Gastrocnemius medialis (tissue), 4 donors: ENCODE data around the gene GALNT7. TPM values are rescaled to one million over a fixed set of nuclear protein-coding genes. Genes with fewer than 3 reads are reported as not detected.

Source experiments
- ATAC-seq, 2 donors: fragments of 150-250 bp; one replicate each; pipeline ENCODE4 v1.9.1; 2016
- DNase-seq, 2 donors: peaks; one replicate each; pipeline ENCODE4 v3.0.0-alpha.2; 2019
- H3K27ac ChIP-seq, 4 donors: fragments of 200-600 bp; sonication (generic); 1 replicate in 1 of 4; 2 replicates in 3 of 4; pipeline ENCODE4 v1.5.1; 2016 to 2018; ENCODE audit warnings: mild to moderate bottlenecking in 2 of 4, moderate library complexity in 1 of 4
- H3K27me3 ChIP-seq, 3 donors: fragments of 200-600 bp; sonication (generic) in 2 of 3; 1 replicate in 1 of 3; 2 replicates in 2 of 3; pipeline versions ENCODE4 v1.5.1 to v1.6.0; 2016 to 2019; ENCODE audit warnings: mild to moderate bottlenecking in 1 of 3, moderate library complexity in 1 of 3
- H3K36me3 ChIP-seq, 2 donors: fragments of 200-600 bp; sonication (generic) in 1 of 2; one replicate each; pipeline ENCODE4 v1.5.1; 2017 to 2018
- H3K4me1 ChIP-seq, 2 donors: fragments of 200-600 bp; sonication (generic) in 1 of 2; one replicate each; pipeline ENCODE4 v1.5.1; 2016 to 2017; ENCODE audit warnings: mild to moderate bottlenecking in 2 of 2
- H3K4me3 ChIP-seq, 4 donors: fragments of 200-600 bp; sonication (generic) in 3 of 4; 1 replicate in 1 of 4; 2 replicates in 3 of 4; pipeline ENCODE4 v1.5.1; 2016 to 2019; ENCODE audit warnings: mild to moderate bottlenecking in 2 of 4
- H3K9me3 ChIP-seq, 3 donors: fragments of 200-600 bp; sonication (generic) in 2 of 3; 1 replicate in 1 of 3; 2 replicates in 2 of 3; pipeline ENCODE4 v1.5.1; 2016 to 2019
- POLR2A ChIP-seq, 2 donors: fragments of 450-650 bp; IDR thresholded peaks; one replicate each; pipeline ENCODE4 v1.6.1; 2017; ENCODE audit warnings: antibody characterized with exemption in 2 of 2, mild to moderate bottlenecking in 2 of 2, moderate library complexity in 2 of 2
- in situ Hi-C, 4 donors: fragments of 200-750 bp; cut with MboI; loops; one replicate each; pipeline versions ENCODE4 v1.15.0 to v1.8.0; 2017; ENCODE audit warnings: low sequenced_read_pairs in 4 of 4
- intact Hi-C: fragments of 100-400 bp; cut with DNase I; formaldehyde crosslinking; loops from one replicate; pipeline ENCODE4 v1.15.1; 2023; ENCODE audit warnings: low total_unique reads
- total RNA-seq, 4 donors: library from RNA; depleted of rRNA; stranded (reverse); fragments of >200 nt; gene quantifications; one replicate each; pipeline versions ENCODE4 v1.1.0 to v1.2.3, GENCODE V29; 2016
- TF ChIP-seq, protein P1 (sequence below), 5 experiments: fragments of 450-650 bp in 3 of 5; fragments of 200-600 bp in 2 of 5; sonication (generic) in 2 of 5; IDR thresholded peaks in 4 of 5; conservative IDR thresholded peaks in 1 of 5; 1 replicate in 4 of 5; 2 replicates in 1 of 5; pipeline ENCODE4 v1.5.1; 2016 to 2019; ENCODE audit warnings: antibody characterized with exemption in 5 of 5, mild to moderate bottlenecking in 3 of 5, moderate library complexity in 3 of 5

Gene GALNT7
- total RNA-seq, 4 donors from 2014 or later, result 0.91 to 2.8 (median 1.1) TPM

DNA sequence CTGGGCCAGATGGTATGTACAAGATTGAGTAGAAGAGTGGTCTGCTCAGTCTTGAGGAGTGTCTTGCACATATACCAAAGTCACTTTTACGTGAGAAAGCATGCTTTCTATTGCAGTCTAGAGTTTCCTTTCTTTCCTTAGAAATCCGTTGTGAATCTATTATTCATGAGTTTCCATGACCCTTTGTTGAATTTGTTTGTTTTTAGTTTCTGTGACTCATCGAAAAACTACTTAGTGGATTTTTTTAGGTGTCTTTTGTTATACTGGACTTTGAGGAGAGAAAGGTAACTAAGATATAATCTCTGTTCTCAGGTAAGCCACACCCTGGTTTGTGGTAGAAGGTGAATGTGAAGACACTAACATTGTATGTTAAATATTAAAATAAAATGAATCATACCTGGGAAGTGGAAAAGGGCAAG lies 23.0 kb downstream of the GALNT7 start:
- in situ Hi-C loops (no loop called here), intact Hi-C loops (no loop called here)
- Histone ChIP-seq H3K27me3 (no peaks in the 10 kb centered on the region), H3K4me3 (no peak overlapping the region), H3K36me3 (no peaks in the 10 kb centered on the region), H3K9me3 (no peaks in the 10 kb centered on the region), H3K4me1 (no peaks in the 10 kb centered on the region), H3K27ac (no peak overlapping the region)
- TF ChIP-seq, protein P1, sequence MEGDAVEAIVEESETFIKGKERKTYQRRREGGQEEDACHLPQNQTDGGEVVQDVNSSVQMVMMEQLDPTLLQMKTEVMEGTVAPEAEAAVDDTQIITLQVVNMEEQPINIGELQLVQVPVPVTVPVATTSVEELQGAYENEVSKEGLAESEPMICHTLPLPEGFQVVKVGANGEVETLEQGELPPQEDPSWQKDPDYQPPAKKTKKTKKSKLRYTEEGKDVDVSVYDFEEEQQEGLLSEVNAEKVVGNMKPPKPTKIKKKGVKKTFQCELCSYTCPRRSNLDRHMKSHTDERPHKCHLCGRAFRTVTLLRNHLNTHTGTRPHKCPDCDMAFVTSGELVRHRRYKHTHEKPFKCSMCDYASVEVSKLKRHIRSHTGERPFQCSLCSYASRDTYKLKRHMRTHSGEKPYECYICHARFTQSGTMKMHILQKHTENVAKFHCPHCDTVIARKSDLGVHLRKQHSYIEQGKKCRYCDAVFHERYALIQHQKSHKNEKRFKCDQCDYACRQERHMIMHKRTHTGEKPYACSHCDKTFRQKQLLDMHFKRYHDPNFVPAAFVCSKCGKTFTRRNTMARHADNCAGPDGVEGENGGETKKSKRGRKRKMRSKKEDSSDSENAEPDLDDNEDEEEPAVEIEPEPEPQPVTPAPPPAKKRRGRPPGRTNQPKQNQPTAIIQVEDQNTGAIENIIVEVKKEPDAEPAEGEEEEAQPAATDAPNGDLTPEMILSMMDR (IDR thresholded peaks at IDR 0.05 in 4 of 5, conservative IDR thresholded peaks at IDR 0.05 in 1 of 5), result no peak
- no peak for TF ChIP-seq POLR2A (IDR thresholded peaks at IDR 0.05)
- ATAC-seq (no peak), DNase-seq (no peak)

DNA sequence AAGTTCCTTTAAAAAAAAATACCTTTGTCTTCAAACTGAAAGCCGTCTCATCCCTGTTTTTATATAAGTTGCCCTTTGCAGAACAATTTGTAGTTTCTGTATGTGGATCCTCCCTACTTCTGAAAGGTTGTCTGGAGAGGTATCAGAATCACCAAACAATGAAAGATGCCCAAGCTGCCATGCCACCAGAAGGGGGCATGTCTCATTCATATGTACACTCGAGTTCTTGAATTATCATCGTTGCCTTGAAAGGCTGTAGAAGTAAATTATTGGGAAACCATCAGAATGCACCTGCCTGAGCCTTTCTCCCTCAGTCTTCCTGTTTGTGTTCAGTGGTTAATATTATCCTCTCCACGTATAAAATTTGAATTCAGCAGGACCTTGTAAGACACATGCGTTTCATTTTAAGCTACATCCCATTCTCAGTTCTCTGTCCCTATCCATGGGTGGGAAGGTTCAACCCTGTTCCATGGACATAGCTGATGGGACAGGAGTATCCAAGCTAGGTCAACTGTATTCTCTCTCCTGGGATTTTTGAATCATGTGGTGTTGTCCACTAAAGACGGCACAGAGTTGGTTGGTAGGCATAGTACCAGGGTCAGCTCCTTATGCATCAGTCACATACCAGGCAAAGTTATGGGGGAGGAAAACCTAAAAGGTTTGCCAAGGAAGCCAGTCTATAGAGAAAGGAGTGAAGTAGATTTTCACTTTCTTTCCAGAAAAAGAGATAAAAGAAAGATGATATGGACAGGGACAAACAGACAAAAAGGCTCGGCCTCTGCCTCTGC lies 24.0 kb downstream of the GALNT7 start:
- Histone ChIP-seq H3K36me3 (no peaks in the 10 kb centered on the region), H3K4me1 (no peaks in the 10 kb centered on the region), H3K9me3 (no peaks in the 10 kb centered on the region), H3K4me3 (no peak overlapping the region), H3K27me3 (no peaks in the 10 kb centered on the region), H3K27ac (no peak overlapping the region)
- TF ChIP-seq, protein P1 (IDR thresholded peaks at IDR 0.05 in 4 of 5, conservative IDR thresholded peaks at IDR 0.05 in 1 of 5), result no peak
- no peak for TF ChIP-seq POLR2A (IDR thresholded peaks at IDR 0.05)
- ATAC-seq (no peak), DNase-seq (no peak)
- intact Hi-C loops (no loop called here), in situ Hi-C loops (no loop called here)

- in situ Hi-C loops, result no loop called here
- DNase-seq (no peak), ATAC-seq (no peak)
- no peaks in the 10 kb centered on the region for H3K9me3 ChIP-seq
- no peak overlapping the region for H3K27ac ChIP-seq
- H3K4me3 ChIP-seq, result no peak overlapping the region
- no peaks in the 10 kb centered on the region for H3K4me1 ChIP-seq
- no peaks in the 10 kb centered on the region for H3K36me3 ChIP-seq
- intact Hi-C loops, result no loop called here
- H3K27me3 ChIP-seq, result no peaks in the 10 kb centered on the region
- TF ChIP-seq, protein P1 (IDR thresholded peaks at IDR 0.05 in 4 of 5, conservative IDR thresholded peaks at IDR 0.05 in 1 of 5), result no peak
- TF ChIP-seq POLR2A (IDR thresholded peaks at IDR 0.05), result no peak
Measured at GRCh38 chr4:173194157-173194556, 25.5 kb downstream of the GALNT7 start.

DNA sequence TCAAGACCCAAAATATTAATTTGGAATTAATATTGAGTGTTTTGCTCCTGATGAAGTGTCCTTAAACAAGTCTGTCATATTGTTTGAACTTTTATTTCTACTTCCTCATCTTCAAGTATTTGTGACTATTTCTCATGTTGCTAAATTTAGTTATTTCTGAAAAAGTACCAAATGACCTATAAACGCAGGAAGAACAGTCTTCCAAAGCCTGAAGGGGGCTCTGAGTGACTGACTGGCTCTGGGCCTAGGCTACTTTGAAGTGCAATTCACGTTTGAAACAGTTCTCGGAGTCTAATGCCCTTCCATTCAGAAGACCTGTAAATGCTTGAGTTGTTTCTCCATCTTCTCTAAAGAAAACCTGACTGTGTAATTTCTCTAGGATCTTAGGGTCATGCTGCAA lies 26.5 kb downstream of the GALNT7 start:
- TF ChIP-seq POLR2A (IDR thresholded peaks at IDR 0.05), result no peak
- TF ChIP-seq, protein P1 (IDR thresholded peaks at IDR 0.05 in 4 of 5, conservative IDR thresholded peaks at IDR 0.05 in 1 of 5), result no peak
- Histone ChIP-seq H3K27ac (no peak overlapping the region), H3K4me3 (no peak overlapping the region), H3K27me3 (no peaks in the 10 kb centered on the region), H3K4me1 (no peaks in the 10 kb centered on the region), H3K36me3 (no peaks in the 10 kb centered on the region), H3K9me3 (no peaks in the 10 kb centered on the region)
- ATAC-seq, result no peak
- in situ Hi-C loops, result no loop called here
- no peak for DNase-seq
- intact Hi-C loops, result no loop called here
